GM10266 (cell line): ENCODE measurements around the gene SRSF7.
"Not testable (repeated sequence)": the region's sequence is repeated elsewhere in the genome, so short reads cannot be mapped to it uniquely, and the experiment has no call there.

Source experiments
- DNase-seq: peaks from one replicate; pipeline ENCODE4 v3.0.0; 2012; ENCODE audit errors: extremely low spot score
- CTCF ChIP-seq: IDR thresholded peaks from 2 replicates; pipeline ENCODE4 v1.5.1; 2012; ENCODE audit warnings: mild to moderate bottlenecking, low read depth; ENCODE audit not compliant: control insufficient read depth, insufficient read depth; ENCODE audit errors: missing control alignments

Gene SRSF7

GRCh38 chr2:38775097-38775920 is 24.1 kb upstream of the SRSF7 start:
- TF ChIP-seq CTCF: no peak
- DNase-seq: no peak

GRCh38 chr2:38771632-38772031 is 20.5 kb upstream of the SRSF7 start:
- no peak for DNase-seq
- TF ChIP-seq CTCF: no peak

GRCh38 chr2:38765551-38765950 is 14.4 kb upstream of the SRSF7 start:
- no peak for TF ChIP-seq CTCF
- no peak for DNase-seq

GRCh38 chr2:38765149-38765548 is 14.0 kb upstream of the SRSF7 start:
- no peak for DNase-seq
- TF ChIP-seq CTCF: no peak

GRCh38 chr2:38763728-38764127 is 12.6 kb upstream of the SRSF7 start:
- DNase-seq: no peak
- no peak for TF ChIP-seq CTCF

- TF ChIP-seq CTCF: no peak
- DNase-seq: peak; percentile 46
These were observed 12.1 kb upstream of the SRSF7 start for GRCh38 chr2:38763228-38763627.

GRCh38 chr2:38755891-38756290 is 4.7 kb upstream of the SRSF7 start:
- DNase-seq: not testable (repeated sequence)

GRCh38 chr2:38754506-38754905 is 3.3 kb upstream of the SRSF7 start:
- TF ChIP-seq CTCF: no peak
- DNase-seq: no peak
